HS-27A (cell line): ENCODE results near the gene AP3B1.

Source experiments
- DNase-seq: peaks from one replicate; pipeline ENCODE4 v3.0.0-alpha.2; 2012; ENCODE audit warnings: low read depth, missing footprints

AP3B1 gene

GRCh38 chr5:77960863-77961396, 333.6 kb downstream of the AP3B1 start:
- DNase-seq, result no peak

- DNase-seq, result no peak
Measured at GRCh38 chr5:77960305-77960704, 334.2 kb downstream of the AP3B1 start.

DNA sequence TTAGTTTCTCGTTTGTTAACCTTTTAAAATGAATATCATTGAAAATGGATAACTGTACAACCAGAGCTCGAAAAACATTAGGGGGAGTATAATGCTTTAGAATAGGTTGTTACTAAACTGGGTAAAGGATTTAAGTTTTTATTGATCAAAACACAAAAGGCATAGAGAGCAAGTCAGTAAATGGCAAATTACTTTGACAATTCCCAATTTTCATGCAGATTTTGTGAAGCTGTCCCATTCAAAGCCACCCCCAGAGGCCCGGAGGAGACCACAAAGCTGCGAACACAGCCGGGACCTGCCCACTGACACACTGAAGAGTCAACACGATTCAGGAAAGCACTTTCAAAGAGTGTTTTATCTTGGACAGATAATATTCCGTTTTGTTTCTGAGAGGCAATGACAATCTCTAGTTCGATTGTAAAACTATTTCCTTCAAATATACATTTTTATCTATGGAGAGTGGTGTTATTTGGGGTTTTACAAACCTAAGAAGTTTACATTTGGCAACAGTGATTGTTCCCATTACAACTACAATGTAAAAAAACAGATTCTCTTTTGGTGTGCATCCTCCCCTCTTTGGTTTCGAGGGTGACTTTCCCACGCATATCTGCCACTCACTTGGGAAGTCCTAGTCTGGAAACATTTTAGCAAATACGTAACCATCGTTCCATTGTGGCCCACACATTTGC, 335.7 kb downstream of the AP3B1 start:
- DNase-seq, result no peak

GRCh38 chr5:77957931-77958521, 336.5 kb downstream of the AP3B1 start:
- no peak for DNase-seq

- DNase-seq, result no peak
Measured at GRCh38 chr5:77957516-77957915, 337.0 kb downstream of the AP3B1 start.

GRCh38 chr5:77957081-77957480, 337.4 kb downstream of the AP3B1 start:
- no peak for DNase-seq

GRCh38 chr5:77955577-77955976, 338.9 kb downstream of the AP3B1 start:
- no peak for DNase-seq

GRCh38 chr5:77953374-77953773, 341.1 kb downstream of the AP3B1 start:
- no peak for DNase-seq

- DNase-seq, result no peak
Measured at GRCh38 chr5:77952636-77953212, 341.8 kb downstream of the AP3B1 start.
